ENCODE measurements around the gene ABCA13.

DNA sequence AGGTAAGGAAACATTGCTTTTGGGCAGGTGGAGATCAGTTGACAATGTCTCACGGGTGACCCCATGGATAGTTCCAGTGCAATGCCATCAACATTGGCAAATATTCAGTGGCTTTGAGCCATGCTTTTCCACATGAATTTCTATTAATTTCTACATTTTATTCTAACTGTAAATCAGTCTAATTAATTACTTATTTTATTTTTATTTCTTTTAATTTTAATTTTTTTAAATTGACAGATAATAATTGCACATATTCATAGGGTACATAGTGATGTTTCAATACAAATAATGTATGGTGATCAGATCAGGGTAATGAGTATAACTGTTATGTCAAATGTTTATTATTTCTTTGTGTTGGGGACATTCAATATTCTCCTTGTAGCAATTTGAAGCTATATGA is 3.8 kb downstream of the ABCA13 start:
- TF ChIP-seq, protein P1, sequence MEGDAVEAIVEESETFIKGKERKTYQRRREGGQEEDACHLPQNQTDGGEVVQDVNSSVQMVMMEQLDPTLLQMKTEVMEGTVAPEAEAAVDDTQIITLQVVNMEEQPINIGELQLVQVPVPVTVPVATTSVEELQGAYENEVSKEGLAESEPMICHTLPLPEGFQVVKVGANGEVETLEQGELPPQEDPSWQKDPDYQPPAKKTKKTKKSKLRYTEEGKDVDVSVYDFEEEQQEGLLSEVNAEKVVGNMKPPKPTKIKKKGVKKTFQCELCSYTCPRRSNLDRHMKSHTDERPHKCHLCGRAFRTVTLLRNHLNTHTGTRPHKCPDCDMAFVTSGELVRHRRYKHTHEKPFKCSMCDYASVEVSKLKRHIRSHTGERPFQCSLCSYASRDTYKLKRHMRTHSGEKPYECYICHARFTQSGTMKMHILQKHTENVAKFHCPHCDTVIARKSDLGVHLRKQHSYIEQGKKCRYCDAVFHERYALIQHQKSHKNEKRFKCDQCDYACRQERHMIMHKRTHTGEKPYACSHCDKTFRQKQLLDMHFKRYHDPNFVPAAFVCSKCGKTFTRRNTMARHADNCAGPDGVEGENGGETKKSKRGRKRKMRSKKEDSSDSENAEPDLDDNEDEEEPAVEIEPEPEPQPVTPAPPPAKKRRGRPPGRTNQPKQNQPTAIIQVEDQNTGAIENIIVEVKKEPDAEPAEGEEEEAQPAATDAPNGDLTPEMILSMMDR (IDR thresholded peaks at IDR 0.05; ENCODE audit: low read depth, low read length, poor library complexity, severe bottlenecking): no peak
- TF ChIP-seq EZH2phosphoT487 (IDR thresholded peaks at IDR 0.05; ENCODE audit: borderline replicate concordance, low read length): no peak

Data from DOHH2 (cell line).